GM21723 (cell line): ENCODE measurements around the gene TANC2.

ENCODE experiments used
- ATAC-seq: cut with Tn5 transposase; IDR thresholded peaks from one replicate; pipeline ENCODE4 v1.9.1; 2021; ENCODE audit warnings: mild to moderate bottlenecking, moderate library complexity; ENCODE audit not compliant: unreplicated experiment

The TANC2 gene

DNA sequence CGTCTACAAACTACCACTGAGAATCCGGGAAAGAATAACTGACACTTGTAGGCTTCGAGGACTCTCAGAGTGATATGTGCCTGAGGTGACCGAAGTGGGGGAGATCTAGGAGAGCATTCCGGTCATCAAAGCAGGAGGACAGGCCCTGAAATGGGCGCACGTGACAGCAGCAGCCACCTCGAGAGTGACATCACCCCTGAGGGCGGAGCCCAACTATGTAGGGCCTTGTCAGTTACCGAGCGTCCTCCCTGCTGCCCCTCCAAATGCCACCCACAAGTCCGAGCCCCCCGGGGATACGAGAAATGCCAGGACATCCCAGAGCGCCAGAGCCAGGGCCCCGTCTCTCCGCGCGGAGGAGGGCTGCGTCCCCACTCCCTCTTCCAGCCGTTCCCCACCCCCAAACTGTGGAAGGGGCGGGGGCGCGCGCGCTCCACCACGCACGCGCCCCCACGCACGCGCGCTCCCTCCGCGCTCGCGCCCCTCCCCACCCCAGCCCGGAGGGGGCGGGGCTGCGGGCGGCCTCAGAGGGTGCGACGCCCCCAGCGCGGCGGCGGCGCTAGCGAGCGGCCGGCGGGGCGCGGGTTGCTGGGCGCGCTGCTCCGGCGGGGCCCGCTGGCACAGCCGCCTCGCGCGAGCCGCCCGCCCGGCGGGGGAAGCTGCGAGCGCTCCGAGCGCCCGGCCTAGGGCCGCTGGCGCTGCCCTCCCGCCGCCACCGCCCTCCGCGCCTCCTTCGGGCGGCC lies at the start of gene TANC2:
Gene TANC2, plus strand, starts transcription at position 550 of the 740 bp plus-strand sequence. CDS start 43,325 bp downstream, outside the sequence.
- ATAC-seq: peak; percentile 57

DNA sequence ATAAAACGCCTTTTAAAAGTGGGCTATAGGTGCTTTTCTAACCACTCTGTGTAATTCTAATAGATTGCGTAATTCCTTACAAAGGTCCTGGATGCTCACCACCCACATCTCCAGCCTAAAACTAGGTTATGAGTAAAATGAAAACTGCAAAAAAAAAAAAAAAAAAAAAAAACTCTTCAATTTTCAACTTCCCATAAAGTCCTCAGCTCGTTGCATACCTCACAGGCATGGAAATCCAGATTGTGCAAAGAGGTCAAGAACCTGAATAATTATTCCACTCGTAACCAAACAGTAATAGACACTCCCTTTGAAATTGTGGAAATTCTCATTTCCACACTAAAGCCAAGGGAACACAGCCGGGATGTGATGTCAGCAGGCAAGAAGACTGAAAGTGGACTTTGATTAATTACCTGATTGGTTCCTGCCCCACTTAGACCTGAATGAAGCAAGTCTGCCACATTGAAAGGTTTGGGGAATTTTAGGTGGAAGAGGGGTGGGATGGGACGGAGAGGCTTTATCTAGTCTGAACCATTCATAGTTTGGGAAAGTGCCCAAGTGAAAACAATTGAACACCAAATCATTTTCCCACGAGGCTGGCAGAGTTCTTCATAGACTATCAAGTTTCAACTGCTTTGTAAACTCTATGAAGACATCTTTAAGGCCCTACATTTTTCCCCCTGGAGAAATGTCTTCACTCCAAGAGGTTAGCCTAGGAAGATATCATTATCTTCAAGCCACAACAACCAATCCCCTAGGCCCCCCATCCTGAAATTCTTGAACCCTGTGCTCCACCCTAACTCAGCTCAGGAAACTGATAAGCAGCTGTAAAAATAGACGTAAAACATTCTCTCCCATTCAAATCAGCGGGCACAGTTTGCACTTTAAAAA lies 49.1 kb upstream of the TANC2 start:
- ATAC-seq: no peak

DNA sequence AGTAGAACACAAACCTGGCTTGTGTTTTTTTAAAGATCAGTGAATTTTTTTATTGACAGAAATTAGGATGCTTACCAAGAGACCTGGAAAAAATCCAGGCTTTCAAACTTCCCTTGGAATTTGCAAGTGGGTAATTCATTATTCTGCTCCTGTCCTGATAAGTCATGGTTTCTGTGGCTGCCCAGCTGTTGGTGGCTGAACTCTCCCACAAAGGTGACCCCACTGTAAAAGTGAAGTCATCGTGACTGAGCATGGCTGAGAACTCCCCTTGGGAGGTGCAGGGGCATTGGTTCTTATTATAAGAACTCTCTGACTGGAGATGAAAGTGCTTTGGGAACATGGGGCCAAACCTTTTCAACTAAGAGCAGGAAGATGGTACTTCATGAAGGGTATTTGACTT lies 46.6 kb upstream of the TANC2 start:
- ATAC-seq: no peak

DNA sequence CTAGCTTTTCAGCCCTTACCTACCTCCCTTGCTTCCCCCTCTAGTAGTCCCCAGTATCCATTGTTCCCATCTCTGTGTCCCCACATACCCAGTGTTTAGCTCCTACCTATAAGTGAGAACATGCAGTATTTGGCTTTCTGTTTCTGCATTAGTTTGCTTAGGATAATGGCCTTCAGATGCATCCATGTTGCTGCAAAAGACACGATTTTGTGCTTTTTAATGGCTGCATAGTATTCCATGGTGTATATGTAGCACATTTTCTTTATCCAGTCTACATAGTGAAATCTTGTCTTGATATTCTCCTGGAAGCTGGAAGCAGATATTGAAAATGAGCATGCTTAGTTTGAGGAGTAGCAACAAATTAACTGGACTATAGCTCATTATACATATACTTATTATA lies 45.7 kb upstream of the TANC2 start:
- ATAC-seq: no peak

GRCh38 chr17:62921817-62922216 lies 44.2 kb upstream of the TANC2 start:
- ATAC-seq: no peak

- no peak for ATAC-seq
Measured at GRCh38 chr17:62923258-62924150, 42.5 kb upstream of the TANC2 start.

GRCh38 chr17:62925267-62925836 lies 40.7 kb upstream of the TANC2 start:
- ATAC-seq: no peak

- no peak for ATAC-seq
Measured at GRCh38 chr17:62927083-62927482, 39.0 kb upstream of the TANC2 start.

- no peak for ATAC-seq
Measured at GRCh38 chr17:62929320-62929719, 36.7 kb upstream of the TANC2 start.

GRCh38 chr17:62931101-62931500 lies 34.9 kb upstream of the TANC2 start:
- no peak for ATAC-seq

GRCh38 chr17:62933501-62934385 lies 32.3 kb upstream of the TANC2 start:
- no peak for ATAC-seq

DNA sequence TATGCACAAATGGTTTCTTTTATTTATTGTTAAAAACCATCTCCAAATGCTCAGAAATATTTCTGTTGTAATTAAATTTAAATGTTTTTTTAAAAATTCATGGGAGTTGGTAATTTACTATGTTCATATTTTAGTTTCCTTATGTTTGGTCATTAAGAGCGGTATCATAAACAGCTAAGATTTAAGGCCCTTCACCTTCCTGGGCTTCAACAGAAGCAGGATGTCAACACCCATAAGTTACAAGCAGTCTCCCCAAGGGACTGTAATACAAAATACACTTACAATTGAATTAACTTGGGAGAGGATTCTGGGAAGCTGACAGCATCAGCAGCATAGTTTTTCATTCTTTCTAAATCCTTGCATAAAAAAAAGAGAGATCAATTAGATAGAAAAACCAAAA lies 30.9 kb upstream of the TANC2 start:
- ATAC-seq: no peak

- no peak for ATAC-seq
Measured at GRCh38 chr17:62935523-62935922, 30.5 kb upstream of the TANC2 start.

DNA sequence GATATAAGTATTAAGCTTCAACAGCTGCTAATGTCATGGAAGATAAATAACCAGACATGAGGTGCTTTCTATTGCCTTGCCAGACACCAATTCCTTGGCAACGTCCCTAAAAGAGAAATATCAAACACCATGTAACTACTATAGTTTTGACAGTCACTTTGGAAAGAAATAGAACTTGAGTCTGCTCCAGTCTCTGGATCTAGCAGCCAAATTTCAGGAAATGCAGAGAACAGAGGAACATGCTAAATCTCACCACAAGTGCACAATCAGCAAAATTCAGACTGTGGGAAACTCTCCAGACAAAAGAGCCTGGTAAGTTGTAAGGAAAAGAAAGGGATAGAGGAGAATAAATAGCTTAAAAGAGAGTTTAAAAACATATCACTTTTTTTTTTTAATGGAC lies 28.4 kb upstream of the TANC2 start:
- ATAC-seq: no peak

GRCh38 chr17:62941358-62941991 lies 24.6 kb upstream of the TANC2 start:
- no peak for ATAC-seq

GRCh38 chr17:62948370-62948769 lies 17.7 kb upstream of the TANC2 start:
- ATAC-seq: no peak

DNA sequence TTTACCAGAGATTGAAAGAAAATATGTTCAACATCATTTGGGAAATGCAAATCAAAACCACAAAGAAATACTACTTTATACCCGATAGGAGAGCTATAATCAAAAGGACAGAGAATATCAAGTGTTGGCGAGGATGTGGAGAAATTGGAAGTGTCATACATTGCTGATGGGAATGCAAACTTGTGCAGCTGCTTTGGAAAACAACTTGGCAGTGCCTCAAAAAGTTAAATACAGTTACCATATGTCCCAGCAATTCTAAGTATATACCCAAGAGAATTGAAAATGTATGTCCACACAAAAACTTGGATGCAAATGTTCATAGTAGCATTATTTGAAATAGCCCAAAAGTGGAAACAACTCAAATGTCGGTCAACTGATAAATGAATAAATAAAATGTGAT lies 17.0 kb upstream of the TANC2 start:
- ATAC-seq: no peak

- no peak for ATAC-seq
Measured at GRCh38 chr17:62950067-62950466, 16.0 kb upstream of the TANC2 start.

DNA sequence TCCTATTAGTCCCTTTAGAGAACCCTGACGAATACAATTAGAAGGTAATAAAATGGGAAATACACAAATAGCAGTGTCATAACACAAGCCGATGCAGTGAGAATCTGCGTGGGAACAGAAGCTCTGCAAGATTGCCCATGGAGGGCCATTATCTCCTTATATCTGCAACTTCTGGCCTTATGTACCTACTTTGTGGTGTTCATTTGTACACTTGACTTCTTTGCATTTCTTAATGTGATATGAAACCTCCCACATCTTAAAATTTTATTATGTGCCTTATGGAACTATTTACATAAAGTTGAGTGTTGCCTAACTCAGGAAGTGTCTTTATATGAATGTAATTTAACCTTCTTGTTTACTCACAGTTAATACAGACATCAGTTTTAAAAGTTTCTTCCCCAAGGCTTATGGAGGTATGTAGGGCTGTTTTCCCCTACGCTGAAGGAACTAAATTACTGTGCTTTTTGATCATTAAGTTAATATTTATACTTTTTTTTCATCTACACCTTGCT lies 10.1 kb upstream of the TANC2 start:
- ATAC-seq: no peak
